ENCODE data around the gene CERS2. TPM values are rescaled to one million over a fixed set of nuclear protein-coding genes. Genes with fewer than 3 reads are reported as not detected.

CERS2 gene
- total and polyA plus RNA-seq, 9 donors = 91.9 to 339 (median 156) TPM

GRCh38 chr1:150967936-150968335 is 6.7 kb downstream of the CERS2 start:
- WGBS, 3 donors = 93 to 96% (median 95%) methylated on average over 13 of the region's 13 CpGs
- DNase-seq = no peak

DNA sequence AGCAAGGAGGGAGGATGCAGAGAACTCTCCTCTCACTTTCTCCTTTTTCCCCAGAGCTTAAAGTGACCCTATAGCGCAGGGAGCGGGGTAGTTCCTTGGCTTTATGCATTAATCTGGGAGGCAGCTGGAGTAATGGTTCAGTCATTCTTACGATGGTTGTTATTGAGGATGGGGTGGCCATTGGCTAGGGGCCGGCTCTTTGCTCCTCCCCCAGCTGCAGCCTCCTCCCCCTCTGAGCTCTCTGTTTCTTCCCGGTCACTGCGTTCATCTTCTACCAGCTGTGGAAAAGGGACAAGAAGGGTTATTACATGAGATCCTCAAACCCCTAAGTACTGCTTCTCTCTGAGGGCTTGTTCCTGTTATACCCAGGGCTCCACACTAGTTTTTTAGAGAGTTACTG is 8.6 kb downstream of the CERS2 start:
- DNase-seq = no peak
- WGBS, 3 donors = 52 to 67% (median 61%) methylated on average over 6 of the region's 6 CpGs
- no peaks in the 10 kb centered on the region for H3K36me3 ChIP-seq

More at GRCh38 chr1:150967936-150968335, 6.7 kb downstream of the CERS2 start:
- Histone ChIP-seq H3K27me3 (no peaks in the 10 kb centered on the region), H3K27ac (no peak overlapping the region), H3K9me3 (no peaks in the 10 kb centered on the region), H3K36me3 (no peaks in the 10 kb centered on the region), H3K4me3 (no peak overlapping the region), H3K4me1 (ENCODE audit: insufficient read depth) (peaks cover 21% of the 10 kb centered on the region)
- TF ChIP-seq, protein P1, sequence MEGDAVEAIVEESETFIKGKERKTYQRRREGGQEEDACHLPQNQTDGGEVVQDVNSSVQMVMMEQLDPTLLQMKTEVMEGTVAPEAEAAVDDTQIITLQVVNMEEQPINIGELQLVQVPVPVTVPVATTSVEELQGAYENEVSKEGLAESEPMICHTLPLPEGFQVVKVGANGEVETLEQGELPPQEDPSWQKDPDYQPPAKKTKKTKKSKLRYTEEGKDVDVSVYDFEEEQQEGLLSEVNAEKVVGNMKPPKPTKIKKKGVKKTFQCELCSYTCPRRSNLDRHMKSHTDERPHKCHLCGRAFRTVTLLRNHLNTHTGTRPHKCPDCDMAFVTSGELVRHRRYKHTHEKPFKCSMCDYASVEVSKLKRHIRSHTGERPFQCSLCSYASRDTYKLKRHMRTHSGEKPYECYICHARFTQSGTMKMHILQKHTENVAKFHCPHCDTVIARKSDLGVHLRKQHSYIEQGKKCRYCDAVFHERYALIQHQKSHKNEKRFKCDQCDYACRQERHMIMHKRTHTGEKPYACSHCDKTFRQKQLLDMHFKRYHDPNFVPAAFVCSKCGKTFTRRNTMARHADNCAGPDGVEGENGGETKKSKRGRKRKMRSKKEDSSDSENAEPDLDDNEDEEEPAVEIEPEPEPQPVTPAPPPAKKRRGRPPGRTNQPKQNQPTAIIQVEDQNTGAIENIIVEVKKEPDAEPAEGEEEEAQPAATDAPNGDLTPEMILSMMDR (IDR thresholded peaks at IDR 0.05) = no peak
- no peak for TF ChIP-seq POLR2A (IDR thresholded peaks at IDR 0.05)
- TF ChIP-seq EP300 (IDR thresholded peaks at IDR 0.05) = no peak
- intact Hi-C loops (cut with DNase I) = no loop called here

GRCh38 chr1:150965605-150966004 is 9.0 kb downstream of the CERS2 start:
- peaks cover 2% of the 10 kb centered on the region for H3K4me1 ChIP-seq (ENCODE audit: insufficient read depth)
- H3K36me3 ChIP-seq = no peaks in the 10 kb centered on the region
- H3K27me3 ChIP-seq = no peaks in the 10 kb centered on the region
- H3K4me3 ChIP-seq = no peak overlapping the region
- TF ChIP-seq EP300 (IDR thresholded peaks at IDR 0.05) (no peak), POLR2A (IDR thresholded peaks at IDR 0.05) (no peak)
- TF ChIP-seq, protein P1 (IDR thresholded peaks at IDR 0.05) = no peak
- WGBS, 3 donors = 83% methylated on average over 4 of the region's 4 CpGs
- DNase-seq = no peak
- no peak overlapping the region for H3K27ac ChIP-seq
- H3K9me3 ChIP-seq = no peaks in the 10 kb centered on the region
- intact Hi-C loops (cut with DNase I) = no loop called here

More for the DNA sequence above, 8.6 kb downstream of the CERS2 start:
- TF ChIP-seq EP300 (IDR thresholded peaks at IDR 0.05) (no peak), POLR2A (IDR thresholded peaks at IDR 0.05) (no peak)
- TF ChIP-seq, protein P1 (IDR thresholded peaks at IDR 0.05) = no peak
- Histone ChIP-seq H3K27ac (no peak overlapping the region), H3K9me3 (no peaks in the 10 kb centered on the region), H3K4me3 (no peak overlapping the region), H3K27me3 (no peaks in the 10 kb centered on the region), H3K4me1 (ENCODE audit: insufficient read depth) (peaks cover 6% of the 10 kb centered on the region)
- intact Hi-C loops (cut with DNase I) = no loop called here

- no peaks in the 10 kb centered on the region for H3K36me3 ChIP-seq
- DNase-seq = no peak
- intact Hi-C loops (cut with DNase I) = no loop called here
- H3K9me3 ChIP-seq = no peaks in the 10 kb centered on the region
- H3K4me1 ChIP-seq (ENCODE audit: insufficient read depth) = no peaks in the 10 kb centered on the region
- no peak overlapping the region for H3K27ac ChIP-seq
- H3K27me3 ChIP-seq = no peaks in the 10 kb centered on the region
- H3K4me3 ChIP-seq = no peak overlapping the region
- WGBS, 3 donors = 71 to 80% (median 78%) methylated on average over 5 of the region's 5 CpGs
- TF ChIP-seq, protein P1 (IDR thresholded peaks at IDR 0.05) = no peak
- no peak for TF ChIP-seq EP300 (IDR thresholded peaks at IDR 0.05)
- no peak for TF ChIP-seq POLR2A (IDR thresholded peaks at IDR 0.05)
Observed at GRCh38 chr1:150964164-150964489, 10.5 kb downstream of the CERS2 start.
